GM19240 (cell line): ENCODE data around the gene CLDN3.

Experiments
- DNase-seq: peaks from one replicate; pipeline ENCODE4 v3.0.0; 2011; ENCODE audit warnings: low spot score; ENCODE audit not compliant: insufficient read length

CLDN3 gene

DNA sequence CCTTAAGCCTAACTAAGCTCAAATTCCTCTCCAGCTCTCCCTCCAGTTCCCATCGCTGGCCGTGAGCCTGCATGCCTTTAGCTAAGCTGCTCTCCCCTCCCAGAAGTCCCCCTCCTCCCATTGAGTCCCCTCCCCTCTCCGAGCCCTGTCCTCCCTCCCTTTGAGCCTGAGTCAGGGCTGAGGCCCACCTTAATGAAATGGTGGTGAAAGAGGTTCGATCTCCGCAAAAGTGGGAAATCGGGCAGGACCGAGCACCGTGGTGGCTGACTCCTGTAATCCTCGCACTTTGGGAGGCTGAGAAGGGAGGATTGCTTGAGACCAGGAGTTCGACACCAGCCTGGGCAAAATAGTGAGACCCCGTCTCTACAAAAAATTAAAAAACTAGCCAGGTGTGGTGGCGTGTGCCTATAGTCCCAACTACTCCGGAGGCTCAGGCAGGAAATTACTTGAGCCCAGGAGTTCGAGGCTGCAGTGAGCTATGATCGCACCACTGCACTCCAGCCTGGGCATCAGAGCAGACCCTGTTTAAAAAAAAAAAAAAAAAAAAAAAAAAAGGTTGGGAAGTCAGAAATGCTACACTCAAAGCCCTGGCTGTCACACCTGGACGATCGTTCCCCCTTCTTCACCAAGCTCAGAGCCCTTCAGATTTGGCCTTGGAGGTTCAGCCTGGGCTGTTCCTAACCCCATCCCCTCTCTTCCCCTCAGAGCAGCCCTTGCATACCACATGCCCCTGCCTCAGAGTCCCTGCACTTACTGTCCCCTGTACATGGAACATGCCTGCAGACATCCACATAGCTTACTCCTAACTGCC lies 995 bp upstream of the CLDN3 start:
- DNase-seq: no peak

DNA sequence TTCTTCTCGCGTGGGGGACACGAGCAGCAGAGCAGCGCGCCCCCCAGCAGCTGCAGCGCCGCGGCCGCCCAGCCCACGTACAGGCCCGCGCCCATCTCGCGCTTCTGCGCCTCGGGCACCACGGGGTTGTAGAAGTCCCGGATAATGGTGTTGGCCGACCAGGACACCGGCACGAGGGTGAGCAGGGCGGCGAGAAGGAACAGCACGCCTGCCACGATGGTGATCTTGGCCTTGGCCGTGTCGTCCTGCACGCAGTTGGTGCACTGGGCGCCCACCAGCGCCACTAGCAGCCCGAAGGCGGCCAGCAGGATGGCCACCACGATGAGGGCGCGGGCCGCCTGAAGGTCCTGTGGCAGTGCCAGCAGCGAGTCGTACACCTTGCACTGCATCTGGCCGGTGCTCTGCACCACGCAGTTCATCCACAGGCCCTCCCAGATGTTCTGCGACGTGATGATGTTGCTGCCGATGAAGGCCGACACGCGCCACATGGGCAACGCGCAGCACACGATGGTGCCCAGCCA lies 529 bp downstream of the CLDN3 start:
- no peak for DNase-seq

DNA sequence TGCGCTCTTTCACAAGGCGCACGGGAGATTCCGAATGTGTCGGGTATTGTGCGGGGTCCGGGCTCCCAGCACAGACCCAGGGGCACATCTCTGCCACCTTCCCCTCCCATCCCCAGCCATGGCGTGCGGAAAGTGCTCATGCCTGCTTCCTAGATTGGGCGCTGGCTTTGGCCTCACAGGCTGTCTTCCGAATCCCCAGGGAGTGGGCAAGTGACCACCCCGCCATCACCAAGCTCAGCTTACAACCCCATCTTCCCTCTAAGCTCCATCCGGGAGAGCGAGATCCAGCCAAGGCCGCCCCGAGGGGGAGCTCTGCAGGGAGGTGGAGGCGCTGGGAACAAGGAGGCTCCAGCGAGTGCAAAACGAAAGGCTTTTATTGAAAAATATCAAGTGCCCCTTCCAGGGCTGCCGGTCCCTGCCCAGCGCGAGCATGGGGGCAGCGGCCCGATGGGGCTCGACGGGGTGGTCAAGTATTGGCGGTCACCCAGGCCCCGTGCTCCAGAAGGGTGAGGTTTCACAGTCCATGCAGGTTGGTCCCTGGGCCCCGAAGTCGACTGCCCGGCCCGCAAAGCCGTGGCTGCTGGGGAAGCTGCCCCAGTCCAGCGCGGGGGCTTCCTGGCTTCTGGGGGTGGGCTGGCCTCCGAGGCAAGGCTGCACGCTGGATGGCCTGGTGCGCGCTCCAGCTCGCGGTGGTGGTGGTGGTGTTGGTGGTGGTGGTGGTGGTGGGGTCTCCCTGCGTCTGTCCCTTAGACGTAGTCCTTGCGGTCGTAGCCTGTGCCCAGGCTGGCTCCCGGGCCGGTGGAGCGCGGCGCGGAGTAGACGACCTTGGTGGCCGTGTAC lies 1.2 kb downstream of the CLDN3 start:
- DNase-seq: no peak

DNA sequence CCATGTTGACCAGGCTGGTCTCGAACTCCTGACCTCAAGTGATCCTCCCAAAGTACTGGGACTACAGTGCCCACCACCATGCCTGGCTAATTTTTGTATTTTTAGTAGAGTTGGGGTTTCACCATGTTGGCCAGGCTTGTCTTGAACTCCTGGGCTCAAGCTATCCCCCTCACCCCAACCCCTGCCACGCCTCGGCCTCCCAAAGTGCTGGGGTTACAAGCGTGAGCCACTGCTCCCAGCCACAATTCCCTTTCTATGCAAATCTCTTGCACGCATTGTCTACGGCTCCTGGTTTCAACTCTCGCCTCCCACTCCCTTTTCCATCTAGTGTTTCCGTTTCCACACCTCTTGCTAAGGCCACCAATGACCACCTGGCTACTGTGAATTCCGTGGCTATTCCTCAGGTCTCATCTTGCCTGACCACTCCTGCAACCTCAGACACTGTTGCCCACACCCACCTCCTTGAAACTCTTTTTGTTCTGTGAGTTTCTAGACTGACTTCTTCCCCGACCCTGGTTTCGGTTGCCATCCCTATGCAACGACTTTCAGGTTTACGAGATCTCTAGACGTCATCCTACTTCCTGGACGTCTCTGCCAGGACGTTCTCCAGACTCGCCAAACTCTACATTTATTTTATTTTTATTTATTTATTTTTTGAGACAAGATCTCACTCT lies 3.4 kb downstream of the CLDN3 start:
- DNase-seq: no peak

DNA sequence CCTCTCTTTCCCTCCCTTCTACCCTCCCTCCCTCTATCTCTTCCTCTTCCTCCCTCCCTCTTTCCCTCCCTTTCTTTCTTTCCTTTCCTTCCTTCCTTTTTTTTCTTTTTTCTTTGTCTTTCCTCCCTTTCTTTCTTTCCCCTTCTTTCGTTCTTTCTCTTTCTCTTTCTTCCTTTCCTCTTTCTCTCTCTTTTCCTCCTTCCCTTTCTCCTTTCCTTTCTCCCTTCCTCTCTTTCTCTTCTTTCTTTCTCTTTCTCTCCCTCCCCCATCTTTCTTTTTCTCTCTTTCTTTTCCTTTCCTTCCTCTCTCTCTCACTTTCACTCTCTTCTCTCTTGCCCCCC lies 7.4 kb downstream of the CLDN3 start:
- DNase-seq: no peak

DNA sequence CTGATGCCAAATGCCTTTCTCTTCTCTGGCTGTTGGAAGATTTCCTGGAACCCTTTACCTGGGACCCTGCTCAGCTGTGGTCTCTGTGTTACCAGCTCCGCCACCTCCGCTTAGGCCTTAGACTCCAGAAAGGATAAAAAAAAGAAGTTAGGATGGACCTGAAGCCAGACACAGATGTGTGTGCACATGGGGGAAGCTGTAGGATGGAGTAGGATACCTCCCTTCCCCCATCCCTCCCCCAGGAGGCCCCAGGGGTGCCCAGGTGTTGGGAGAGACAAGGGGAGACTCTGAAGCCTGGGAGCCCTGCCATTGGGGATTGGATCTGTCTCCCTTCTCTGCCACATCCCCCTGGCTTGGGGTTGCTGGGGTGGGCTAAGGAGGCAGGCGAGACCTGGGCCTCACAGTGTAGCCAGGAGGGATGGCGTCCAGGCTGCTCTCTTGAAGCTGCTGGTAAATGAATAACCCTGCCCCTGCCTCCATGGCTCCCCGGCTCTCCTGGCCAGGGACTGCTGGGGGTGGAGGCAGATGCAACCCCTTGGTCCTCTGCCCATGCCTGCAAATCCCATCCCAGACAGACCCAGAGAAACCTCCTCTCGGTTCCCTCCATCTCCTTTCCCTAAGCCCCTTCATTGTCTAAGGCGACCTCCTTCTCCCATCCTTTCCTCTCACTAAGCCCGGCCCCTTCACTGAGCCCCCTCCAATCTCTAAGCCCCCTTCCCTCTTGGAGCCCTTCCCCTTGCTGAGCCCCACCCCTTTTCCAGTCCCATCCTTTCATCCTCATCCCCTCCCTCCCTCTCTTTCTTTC lies 8.0 kb downstream of the CLDN3 start:
- no peak for DNase-seq

DNA sequence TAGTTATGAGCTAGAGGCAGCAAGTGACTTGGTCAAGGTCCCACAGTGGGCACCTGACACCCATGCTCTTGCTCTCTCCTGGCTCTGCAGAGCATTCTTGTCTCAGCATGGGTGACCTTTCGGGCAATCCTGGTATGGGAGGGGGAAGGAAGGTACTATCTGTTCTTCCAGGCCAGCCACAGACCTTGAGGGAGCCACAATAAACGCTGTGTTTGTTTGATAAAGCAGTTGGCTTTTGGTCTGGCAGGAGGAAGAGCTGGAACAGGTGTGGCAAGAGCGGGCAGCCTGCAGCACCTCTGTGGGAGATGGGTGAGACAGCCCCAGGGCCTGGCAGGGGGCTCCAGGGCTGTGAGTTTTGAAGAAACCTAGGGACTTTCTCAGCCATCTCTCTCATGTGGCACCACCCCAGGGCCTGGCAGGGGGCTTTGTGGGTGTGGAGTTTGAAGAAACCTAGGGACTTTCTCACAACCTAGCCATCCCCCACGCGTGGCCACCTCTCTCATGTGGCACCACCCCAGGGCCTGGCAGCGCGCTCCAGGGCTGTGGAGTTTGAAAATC lies 11.4 kb downstream of the CLDN3 start:
- DNase-seq: no peak

DNA sequence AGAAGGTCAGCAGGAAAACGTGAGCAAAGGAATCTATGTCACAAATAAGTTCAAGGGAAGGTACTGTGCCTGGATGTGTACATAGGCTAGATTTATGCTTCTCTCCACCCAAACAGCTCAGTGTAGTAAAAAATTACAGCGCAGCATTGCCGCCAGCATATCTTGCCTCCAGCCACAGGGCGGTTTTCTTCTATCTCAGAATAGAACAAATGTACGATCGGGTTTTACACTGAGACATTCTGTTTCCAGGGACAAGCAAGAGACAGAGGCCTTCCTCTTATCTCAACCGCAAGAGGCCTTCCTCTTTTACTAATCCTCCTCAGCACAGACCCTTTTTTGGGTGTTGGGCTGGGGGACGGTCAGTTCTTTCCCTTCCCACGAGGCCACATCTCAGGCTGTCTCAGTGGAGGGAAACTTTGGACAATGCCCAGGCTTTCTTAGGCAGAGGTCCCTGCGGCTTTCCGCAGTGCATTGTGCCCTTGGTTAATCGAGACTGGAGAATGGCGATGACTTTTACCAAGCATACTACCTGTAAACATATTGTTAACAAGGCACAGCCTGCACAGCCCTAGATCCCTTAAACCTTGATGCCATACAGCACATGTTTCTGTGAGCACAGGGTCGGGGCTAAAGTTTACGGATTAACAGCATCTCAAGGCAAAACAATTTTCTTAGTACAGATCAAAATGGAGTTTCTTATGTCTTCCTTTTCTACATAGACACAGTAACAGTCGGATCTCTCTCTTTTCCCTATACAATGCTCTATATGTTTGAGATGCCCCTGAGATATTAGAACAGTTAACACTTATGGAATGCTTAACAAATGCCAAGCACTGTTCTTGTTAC lies 19.9 kb downstream of the CLDN3 start:
- no peak for DNase-seq

DNA sequence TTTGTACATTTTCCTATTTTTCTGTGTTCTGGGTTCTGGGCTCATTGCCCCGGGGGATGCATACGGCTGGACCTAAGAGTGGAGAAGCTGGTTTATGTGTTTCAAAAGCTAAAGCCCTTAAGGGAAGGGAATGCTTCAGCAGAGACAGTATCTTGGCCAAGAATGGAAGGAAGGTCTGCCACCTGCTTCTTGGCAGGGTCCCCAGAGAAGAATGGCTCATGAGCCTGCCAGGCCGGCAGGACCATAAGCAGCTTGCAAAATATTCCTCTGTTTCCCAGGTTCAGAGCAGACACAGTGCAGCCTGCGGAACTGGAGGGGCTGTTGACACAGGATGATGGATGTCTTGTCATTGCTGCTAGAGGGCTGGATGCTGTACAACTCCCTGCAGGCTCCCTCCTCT lies 23.7 kb downstream of the CLDN3 start:
- DNase-seq: no peak

DNA sequence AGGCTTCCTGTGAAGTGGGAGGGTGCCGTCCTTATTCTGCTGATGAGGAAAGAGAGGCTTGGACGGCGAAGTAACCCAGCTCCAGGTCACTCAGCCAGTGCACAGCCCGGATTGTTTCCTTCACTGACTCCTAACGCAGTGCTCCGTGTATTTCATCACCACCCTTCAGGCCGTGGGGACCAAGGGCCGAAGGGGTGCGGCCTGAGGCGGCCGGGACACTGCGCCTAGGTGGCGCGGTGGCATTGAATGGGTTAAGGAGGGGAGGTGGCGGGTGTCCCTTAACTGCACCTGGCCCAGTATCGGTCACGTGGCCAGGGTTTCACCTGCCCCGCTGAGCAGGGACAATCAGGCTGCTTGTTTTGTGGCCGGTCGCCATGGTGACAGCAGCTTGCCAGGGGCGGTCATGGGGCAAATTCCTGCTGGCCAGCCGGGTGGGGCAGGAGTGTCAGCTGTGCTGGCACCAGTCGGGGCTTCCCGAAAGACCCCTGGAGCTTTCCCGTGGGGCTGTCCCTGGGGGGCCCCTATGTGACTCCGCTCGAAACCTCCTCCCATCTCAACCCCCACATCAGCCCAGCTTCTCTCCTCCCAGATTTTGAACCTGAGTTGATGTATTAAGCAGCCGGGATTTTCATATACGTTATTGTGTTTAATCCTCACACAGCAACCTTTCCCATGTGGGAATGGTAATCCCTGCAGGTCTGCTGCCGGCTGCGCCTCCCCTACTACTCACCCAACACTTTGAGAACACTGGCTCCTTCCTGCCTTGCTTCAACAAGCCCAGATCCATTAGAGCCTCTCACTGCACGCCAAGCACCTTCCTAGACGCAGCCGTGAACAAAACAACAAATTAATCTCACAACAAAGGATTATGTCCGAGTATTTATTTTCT lies 27.1 kb downstream of the CLDN3 start:
- no peak for DNase-seq

DNA sequence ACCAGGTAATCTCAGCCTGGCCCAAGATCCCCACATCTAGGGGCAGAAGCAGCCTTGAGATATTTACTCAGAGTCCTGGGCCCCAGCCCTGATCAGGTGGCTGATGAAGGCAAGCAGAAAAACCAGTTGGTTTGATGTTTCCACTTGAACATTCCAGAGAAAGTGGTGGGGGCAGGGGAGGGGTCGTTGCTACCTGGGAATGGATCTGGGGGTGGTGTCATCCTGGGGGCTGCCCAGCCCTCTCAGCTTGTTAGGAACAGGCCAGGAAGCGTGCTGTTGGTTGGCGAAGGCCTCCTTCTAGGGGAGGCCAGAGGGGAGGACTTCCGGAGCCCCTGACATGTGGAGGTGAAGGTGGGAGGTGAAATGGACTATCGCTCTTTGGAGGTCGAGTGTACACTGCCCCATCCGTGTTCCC lies 27.7 kb downstream of the CLDN3 start:
- no peak for DNase-seq

DNA sequence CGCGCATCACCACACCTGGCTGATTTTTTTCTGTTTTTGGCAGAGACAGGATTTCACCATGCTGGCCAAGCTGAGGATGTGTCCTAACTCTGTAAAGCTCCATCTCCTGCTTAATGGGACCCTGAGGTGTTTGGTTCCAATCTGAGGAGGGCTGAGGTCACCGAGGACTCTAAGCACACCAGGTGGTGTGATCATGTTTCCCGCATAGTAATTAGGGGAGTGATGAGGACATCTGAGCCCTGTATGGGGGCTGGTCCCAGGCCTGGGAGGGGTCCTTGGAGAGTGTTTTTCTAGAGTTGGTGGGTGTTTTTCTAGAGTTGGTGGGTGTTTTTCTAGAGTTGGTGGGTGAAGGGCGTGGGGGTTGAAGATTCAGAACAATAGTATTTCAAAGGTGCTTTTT lies 28.5 kb downstream of the CLDN3 start:
- DNase-seq: no peak

DNA sequence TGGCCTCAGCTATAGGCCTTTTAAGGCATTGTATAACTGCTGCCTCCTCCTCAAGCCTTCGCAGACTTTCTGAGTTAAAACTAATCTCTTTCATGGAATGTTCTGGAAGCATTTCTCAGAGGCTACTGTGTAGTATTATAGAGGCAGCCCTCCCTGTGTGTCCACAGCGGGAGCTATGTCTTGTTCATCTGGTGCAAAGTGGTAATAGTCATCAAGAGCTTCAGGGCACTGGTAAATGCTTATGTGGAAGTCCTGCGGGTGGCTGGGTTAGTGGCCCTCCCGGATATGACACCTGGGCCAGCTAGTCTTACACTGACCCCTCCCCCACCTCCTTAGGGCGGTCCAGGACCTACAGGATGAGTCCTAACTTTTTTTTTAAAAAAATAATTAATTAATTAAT lies 29.3 kb downstream of the CLDN3 start:
- no peak for DNase-seq

DNA sequence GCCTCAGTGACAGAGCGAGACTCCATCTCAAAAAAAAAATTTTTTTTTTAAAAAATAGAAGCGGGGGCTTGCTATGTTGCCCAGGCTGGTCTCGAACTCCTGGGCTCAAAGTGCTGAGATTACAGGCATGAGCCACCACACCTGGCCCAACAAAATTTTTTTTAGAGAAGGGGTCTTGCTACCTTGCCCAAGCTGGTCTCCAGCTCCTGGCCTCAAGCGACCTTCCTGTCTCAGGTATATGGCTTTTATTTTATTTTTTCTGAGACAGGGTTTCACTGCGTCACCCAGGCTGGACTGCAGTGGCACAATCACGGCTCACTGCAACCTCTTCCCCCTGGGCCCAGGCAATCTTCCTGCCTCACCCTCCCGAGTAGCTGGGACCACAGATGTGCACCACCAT lies 29.9 kb downstream of the CLDN3 start:
- DNase-seq: no peak

DNA sequence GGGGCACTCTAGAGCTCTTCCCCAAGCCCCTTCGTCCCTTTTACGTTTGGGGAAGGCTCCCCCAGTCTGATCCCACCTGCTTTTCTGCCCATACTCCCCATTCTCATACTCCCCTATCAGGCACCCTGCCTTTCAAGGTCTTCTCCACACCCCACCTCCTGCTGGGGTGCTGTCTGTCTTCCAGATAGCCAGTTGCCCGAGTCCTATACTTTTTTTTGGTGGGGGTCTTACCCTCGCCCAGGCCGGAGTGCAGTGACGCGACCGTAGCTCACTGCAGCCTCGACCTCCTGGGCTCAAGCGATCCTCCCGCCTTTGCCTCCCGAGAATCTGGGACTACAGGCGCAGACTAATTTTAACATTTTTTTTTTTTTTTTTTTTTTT lies 30.7 kb downstream of the CLDN3 start:
- no peak for DNase-seq

DNA sequence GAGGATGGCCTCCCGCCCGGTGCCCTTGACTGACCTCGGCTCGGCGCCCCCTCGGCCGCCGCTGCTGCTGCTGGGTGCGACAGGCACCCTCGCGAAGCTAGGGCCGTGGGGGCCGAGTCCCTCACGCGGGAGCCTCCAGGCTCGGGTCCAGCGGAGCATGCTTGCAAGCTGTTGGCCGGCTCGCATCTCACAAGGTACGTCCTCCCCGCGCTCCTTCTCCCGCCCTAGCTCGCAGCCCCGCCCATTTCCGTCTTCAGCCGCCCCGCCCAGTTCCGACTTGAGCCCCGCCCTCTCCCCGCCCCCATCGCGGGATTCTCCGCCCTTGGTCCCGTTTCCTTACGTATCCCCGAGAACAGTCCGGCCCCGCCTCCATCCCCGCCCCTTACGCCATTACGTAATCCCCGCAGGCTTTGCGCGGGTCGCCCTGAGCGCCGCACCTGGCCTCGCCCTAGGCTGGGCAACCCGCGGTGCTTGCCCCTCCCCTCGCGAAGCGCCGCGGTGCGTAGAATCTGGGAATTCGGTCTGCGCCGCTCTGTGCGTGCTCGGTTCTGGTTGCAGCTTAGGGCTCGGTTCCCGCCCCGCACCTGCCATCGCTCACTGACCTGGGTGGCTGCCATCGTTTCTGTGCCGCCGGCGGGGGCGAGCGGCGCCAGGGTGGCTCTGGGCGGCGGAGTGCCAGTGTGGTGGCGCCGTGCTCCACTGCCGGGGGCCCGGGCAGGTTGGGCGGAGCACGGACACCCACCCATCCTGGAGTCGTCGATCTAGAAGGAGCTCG lies 31.3 kb downstream of the CLDN3 start, which contains the start of gene ABHD11:
Gene ABHD11 (minus strand): TSS at position 191 of the 775 bp plus-strand sequence. CDS start 32 bp downstream, at position 159.
- DNase-seq: peak; percentile 98

DNA sequence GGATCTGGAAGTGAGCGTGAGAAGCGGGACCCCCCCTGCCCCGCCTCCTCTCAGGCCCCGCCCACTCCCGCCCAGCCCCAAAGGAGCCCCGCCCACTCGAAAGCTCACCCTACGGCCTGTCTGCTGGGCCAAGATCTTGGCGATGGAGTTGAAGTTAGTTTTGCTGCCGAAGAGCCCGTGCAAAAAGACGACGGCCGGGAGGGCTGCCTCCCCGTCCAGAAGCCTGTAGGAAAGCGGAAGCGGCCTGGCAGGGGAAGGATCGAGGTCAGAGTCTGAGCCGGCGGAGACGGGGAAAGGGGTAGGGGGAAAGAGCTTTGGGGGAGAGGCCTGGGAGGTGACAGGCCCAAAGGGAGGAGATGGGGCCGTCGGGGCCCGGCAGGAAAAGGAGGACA lies 31.9 kb downstream of the CLDN3 start:
- no peak for DNase-seq
